ENCODE results near the gene PIGA.
"Not testable (repeated sequence)": the region's sequence is repeated elsewhere in the genome, so short reads cannot be mapped to it uniquely, and the experiment has no call there.

Gene PIGA

DNA sequence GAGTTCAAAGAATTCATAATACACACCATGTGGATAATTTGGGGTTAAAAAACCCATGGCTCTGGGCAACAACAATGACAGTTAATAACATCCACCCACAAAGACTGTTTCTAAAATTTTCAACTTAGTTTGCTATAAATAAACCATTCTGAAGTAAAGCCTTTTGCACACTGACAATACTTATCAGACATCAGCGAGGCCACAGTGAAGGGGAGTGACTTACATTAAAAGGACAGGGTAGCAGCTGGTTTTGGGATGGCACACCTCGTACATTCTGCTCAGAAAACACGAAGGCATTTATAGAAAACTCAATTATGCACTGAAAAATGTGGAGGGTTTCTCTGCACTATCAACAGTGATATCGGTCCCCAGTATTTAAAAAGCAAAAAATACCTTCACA lies 15.0 kb downstream of the PIGA start:
- no peak for DNase-seq

DNA sequence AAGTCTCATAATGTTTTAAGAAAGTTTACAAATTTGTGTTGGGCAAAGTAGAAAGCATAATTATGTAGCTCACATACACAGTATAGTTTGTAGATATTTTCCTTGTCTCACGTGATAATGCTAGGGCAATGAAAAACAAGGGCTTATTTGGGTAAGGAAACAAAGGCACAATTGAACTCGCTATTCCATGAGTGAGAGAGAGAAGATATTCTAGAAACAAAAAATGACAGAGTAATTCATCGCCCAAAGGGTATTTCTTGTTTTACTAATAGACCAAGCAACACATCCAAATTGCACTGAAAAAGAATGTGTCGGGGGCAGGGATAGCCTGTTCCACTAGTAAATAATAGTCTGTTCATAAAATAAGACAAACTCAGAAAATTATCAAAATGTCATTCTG lies 16.2 kb downstream of the PIGA start:
- no peak for DNase-seq

DNA sequence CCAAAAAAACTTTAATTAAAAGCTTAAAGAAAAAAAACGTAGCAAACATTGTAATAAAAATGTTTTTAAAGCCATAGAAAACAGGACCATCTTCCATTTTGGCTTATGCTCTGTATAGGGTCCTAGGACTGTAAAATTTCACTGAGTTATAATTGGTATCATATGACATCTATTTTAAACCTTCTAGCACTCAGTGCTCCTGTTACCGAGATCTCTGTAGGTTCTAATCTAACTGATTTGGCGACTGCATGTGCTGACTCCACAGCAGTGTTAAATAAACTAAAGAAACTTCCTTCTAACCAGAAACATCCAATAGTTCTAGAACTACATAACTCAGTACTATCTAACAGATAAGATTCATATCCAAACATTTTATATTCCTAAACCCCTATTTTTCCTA lies 19.8 kb downstream of the PIGA start, which contains the start of gene ASB11:
Gene ASB11 (minus strand): TSS at position 132 of the 400 bp plus-strand sequence. CDS start 35 bp downstream, at position 97.
- DNase-seq, result no peak

DNA sequence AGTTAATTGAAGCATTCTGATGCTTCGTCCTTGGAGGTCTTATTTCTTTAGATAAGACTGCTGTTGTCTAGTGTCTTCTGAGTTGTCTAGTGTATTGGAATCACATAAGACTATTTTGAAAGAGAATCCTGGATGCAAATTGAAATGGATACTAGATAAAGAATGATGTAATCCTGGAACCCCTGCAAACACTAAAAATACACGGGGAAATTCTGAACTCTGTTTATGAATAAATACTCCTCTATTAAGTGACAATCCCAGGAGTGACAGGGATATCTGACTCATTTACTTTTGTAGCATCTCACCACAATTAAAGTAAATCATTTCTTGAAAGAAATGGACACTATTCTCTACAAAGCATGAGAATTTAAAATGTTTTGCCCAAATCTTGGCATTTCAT lies 20.9 kb downstream of the PIGA start:
- no peak for DNase-seq

DNA sequence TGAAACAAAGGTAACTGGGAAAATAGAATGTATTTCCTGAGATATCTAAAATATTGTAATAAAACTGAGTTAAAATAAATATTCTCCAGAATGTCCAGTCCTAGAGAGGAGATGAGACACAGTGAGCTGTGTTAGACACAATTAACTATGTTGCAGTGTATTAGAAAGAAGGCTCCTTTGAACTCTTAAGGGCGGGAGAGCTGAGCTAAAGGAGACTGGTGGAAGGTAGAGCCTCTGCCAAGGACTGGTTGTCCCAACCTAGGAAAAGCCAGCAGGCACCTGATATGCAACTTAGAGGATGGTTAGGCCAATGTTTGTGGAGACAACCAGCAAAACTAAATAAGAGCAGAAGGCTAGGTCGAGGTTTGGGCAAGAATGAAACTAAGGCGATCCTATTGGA lies 24.2 kb downstream of the PIGA start:
- no peak for DNase-seq

DNA sequence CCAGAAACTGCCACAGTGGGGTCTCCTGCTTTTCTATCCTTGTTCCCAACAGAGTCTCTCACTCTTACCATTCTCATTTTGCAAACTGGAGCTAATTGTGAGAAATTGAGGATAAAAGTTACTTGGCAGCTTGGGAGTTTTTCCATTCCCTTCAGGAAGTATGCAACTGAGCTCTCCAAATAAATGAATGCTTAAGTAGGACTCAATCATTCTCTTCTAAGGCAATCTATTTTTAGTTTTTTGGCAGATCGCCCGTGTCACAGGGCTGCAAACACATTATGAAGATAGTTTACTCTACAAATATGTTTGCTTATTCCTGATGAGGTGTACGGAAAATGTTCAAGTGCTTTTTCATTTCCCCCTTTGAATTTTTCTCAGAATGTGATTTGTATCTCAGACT lies 25.2 kb downstream of the PIGA start:
- DNase-seq, result no peak

DNA sequence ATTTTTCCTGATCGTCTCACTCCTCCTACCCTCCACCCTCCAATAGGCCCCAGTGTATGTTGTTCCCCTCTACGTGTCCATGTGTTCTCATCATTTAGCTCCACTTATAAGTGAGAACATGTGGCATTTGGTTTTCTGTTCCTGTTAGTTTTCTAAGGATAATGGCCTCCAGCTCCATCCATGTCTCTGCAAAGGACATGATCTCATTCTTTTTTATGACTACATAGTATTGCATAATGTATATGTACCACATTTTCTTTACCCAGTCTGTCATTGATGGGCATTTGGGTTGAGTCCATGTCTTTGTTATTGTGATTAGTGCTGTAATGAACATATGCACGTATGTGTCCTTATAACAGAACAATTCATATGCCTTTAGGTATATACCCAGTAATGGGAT lies 29.4 kb downstream of the PIGA start:
- DNase-seq, result not testable (repeated sequence)

DNA sequence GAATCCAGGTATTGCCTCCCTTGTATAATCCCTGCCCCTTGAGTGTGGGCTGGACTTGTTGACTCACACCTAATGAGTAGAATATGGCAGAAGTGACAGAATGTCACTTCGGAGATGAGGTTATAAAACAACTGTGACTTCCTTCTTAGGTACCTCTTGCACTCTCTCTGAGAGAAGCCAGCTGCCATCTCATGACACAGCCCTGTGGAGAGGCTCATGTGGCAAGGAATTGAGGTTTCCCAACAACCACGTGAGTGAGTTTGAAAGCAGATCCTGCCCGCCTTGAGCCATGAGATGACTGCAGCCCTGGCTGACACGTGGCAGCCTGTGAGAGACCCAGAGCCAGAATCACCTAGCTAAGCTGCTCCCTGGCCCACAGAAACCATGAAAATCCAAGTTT lies 33.4 kb downstream of the PIGA start:
- DNase-seq, result no peak

DNA sequence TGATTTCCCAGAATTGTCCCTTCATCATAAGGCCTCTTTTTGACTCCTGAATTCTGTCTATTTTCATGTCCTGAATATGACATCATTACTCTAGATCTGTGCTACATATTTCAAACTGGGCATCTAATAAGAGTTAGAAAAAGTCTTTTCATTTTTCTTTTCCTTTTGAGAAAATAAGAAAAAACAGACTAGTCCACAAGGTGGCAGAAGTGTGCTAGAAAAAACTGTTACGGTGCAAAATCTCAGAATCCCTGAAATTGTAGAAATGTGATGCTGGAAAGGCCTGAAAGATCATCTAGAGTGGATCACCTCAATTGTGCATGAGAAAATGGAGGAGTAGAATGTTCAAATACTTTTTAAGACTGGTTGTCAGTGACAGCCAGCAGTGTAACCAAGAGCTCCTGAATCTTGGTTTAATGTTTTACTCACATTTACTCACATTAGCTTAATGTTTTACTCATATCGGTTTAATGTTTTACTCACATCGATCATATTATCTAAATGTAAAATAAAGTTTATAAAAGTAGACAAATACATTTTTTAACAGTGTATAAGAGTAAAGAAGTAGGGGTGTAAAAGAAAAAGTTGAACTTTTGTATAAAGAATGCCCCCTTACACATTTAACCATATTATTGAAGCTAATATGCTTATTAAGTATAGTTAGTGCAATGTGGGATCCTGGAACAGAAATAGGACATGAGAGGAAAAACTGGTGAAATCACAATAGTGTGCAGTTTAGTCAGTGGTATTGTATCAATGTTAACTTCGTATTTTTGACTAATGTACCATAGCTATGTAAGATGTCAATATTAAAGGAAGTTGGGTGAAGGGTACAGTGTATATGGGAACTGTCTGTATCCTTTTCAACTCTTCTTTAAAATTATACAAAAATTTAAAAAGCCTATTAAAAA lies 35.1 kb downstream of the PIGA start:
- no peak for DNase-seq

DNA sequence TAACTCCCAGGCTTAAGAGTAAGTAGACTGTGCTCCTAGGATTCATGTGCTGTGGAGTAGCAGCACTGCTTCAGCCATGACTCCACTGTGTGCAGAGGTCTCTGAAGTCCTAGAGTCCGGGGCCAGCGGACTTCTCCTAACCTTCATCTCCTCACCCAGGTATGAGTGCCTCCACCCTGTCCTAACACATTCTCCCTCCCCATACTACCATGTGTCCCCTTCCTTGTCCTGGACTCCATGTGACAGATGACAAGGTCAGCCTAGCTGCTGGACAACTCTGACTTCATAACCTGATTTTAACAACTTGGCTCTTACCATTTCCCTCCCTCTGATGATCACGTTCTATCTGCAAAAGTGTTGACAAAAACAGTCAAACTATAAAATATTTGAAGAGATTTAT lies 36.5 kb downstream of the PIGA start:
- DNase-seq, result no peak

DNA sequence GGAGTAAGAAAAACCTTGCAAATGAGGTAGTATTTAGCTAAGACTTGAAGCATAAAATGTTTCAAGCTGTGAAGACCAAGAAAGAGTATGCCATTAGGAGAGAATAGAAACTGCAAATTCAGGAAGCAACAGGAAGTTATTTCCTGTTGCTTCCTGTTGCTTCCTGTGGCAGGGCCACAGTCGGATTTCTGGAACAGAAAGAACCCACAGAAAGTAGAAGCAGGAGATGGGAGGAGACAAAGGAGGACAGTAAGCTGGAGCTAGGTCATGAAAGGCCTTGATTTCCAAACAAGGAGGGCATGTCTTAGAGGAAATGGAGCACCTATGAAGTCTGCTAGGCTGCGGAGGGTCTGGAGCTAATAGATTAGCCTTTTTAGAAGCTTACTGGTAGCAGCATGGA lies 37.1 kb downstream of the PIGA start:
- no peak for DNase-seq

DNA sequence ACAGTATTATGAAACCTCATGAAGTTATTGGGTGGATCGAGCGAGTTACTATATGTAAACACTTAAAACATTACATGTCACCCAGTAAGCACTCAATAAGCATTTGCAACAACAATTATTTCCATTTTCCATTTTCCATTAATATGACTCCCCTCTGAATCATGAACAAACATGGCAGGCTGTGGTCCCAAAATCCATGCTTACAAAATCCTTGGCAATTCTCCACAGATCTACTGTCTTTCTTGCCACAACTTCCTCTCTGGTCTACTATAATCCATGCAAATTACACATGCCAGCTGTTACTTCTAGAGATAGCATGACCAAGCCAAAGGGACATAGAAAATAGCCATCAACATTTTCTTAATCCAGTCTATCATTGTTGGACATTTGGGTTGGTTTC lies 41.9 kb downstream of the PIGA start:
- DNase-seq, result no peak

DNA sequence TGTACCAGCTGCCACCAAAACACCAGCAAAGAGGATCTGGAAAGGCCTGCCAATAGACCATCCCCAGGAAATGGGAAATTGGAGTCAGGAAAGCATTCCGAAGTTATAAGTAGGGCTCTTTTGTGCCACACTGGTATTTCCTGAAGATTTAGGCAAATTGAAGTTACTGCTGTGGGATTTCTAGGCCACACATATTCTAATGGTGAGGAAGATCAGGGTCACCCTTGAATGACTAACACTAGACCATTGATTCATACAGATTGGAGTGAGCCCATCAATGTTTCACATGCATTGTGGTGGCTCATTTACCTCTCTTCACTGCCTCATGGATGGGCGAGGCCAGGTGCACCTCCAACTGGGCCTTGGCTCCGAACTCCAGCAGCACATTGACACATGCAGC lies 42.5 kb downstream of the PIGA start:
- no peak for DNase-seq

DNA sequence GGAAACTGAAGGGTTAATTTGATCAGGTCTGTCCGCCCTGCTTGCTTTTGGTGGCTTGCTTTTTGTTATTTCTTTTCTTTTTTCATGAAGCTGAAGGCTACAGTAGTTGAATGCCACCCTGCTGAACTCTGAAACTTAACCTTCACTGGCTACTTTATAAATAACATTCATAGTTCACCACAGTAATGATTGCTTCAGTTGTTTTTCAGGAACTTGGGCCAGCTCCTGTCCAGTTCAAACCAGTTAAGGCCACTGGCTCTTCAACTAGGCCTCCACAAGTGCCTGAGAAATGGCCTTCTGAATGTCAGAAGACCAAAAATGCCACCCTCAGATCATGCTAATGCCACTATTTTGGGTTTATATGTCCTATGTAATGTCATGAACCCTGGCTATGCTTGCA lies 57.7 kb downstream of the PIGA start:
- DNase-seq, result no peak

DNA sequence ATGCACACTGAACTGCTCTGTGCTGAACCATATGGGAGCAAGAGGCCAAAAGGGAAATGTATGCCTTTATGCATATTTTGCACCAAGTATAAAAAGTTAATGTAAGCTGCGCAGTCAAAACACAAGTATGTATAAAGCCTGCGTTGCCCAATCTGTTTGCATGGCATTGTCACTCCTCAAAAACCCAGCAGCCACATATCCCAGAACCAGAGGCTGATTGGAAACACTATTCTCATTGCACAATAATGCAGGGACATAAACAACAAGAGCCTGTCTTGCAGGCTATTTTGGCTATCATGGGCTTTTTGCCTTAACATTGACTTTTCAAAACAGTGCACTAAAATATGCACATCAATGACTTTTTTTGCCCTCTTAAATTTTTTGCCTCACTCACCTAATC lies 60.4 kb downstream of the PIGA start:
- no peak for DNase-seq

DNA sequence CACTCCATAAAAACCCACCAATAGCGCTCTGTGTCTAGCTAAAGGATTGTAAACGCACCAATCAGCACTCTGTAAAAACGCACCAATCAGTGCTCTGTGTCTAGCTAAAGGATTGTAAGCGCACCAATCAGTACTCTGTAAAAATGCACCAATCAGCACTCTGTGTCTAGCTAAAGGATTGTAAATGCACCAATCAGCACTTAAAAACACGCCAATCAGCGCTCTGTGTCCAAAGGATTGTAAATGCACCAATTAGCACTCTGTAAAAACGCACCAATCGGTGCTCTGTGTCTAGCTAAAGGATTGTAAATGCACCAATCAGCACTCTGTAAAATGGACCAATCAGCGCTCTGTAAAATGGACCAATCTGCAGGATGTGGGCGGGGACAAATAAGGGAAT lies 62.0 kb downstream of the PIGA start:
- not testable (repeated sequence) for DNase-seq

DNA sequence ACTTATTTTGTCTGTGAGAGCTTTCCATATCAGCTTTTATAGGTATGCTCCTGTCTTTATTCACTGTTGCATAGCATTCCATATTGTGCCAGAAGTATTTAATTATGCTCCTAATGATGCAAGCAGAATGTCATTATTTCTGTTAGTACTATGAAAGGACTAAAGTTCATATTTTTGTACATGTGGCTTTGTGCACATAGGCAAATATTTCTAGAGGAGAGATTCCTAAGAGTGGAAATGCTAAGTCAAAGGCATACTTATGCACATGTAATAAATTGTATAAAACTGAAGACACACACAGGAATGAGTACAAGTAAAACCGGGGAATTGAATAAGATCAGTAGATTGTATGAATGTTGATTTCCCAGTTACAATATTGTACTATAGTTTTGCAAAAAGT lies 63.6 kb downstream of the PIGA start:
- DNase-seq, result no peak

DNA sequence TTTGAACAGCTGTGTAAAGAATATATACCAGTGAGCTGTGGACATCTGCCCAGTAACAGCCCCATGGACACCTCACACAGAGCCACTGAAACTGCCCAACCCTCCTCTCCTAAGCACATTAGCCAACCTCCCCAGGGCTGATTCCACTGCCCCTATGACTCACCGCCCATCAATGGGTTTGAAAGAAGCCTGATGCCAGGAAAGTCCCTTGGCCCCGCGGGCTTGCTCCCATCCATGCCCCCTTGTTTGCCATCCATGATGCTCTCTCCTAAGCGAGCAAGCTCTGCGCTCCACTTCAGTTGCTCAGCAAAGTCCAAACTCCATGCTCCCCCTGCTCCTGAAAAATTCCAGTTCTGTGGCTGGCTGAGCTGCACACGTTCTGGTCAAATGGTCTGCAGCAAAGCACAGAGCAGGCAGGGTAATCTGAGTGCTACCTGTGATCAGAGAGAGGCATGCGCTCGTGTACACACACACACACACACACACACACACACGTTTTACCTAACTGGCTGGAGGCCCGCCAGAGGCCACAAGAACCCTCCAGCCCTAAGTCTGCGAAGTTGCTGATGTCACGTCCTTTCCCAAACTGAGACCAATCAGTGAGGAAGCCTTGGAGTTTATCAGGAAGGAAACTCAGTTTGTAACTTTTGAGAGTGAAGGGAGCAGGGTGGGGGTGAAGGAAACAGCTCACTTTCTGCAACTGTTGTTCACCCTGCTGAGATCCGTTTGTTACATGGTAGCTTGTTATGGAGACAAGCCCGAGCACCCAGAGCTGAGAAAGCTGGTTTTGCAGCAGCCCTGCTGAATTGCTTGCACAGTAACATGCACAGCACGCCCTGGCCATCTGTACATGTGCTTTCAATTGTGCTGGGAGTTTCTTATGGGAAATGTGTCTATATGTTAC lies 65.5 kb downstream of the PIGA start, which contains the start of gene ASB9:
Gene ASB9 (minus strand): TSS at position 466 of the 904 bp plus-strand sequence. CDS start 209 bp downstream, at position 257.
- DNase-seq, result peak in 1 of 4 experiments; percentile 4
